Kidney (tissue), 14 donors: Measurements from ENCODE around the gene ANKRD53. TPM values are rescaled to one million over a fixed set of nuclear protein-coding genes. Genes with fewer than 3 reads are reported as not detected.

ENCODE experiments used
- DNase-seq, 5 donors: peaks; one replicate each; pipeline ENCODE4 v3.0.0-alpha.2; 2013 to 2020
- FAIRE-seq: peaks from 2 replicates; lab custom pipeline; 2012; peaks lifted over from hg19 to GRCh38; lab: Jason Lieb, UNC
- H3K27ac ChIP-seq, 2 donors: one replicate each; pipeline ENCODE4 v1.7.0; 2013; ENCODE audit warnings: low read depth in 2 of 2, low read length in 2 of 2, inconsistent platforms in 1 of 2
- H3K27me3 ChIP-seq: one replicate; pipeline ENCODE4 v1.7.1; 2013; ENCODE audit warnings: low read length, inconsistent platforms; ENCODE audit not compliant: control insufficient read depth, insufficient read depth
- H3K36me3 ChIP-seq, 3 donors: one replicate each; pipeline versions ENCODE4 v1.7.0 to v1.7.1; 2013; ENCODE audit warnings: low read length in 3 of 3, control low read depth in 1 of 3, inconsistent platforms in 1 of 3; ENCODE audit not compliant: insufficient read depth in 3 of 3, control insufficient read depth in 2 of 3
- H3K4me1 ChIP-seq, 3 donors: one replicate each; pipeline versions ENCODE4 v1.7.0 to v1.7.1; 2013; ENCODE audit warnings: low read length in 3 of 3, inconsistent platforms in 1 of 3, low read depth in 1 of 3; ENCODE audit not compliant: control insufficient read depth in 2 of 3, insufficient read depth in 2 of 3
- H3K4me3 ChIP-seq, 3 donors: one replicate each; pipeline versions ENCODE4 v1.7.0 to v1.8.1; 2013; ENCODE audit warnings: low read length in 3 of 3, control low read depth in 1 of 3, inconsistent platforms in 1 of 3
- H3K9ac ChIP-seq, 3 donors: one replicate each; pipeline versions ENCODE4 v1.7.0 to v1.7.1; 2013; ENCODE audit warnings: low read length in 3 of 3, control low read depth in 1 of 3, inconsistent platforms in 1 of 3
- H3K9me3 ChIP-seq, 3 donors: one replicate each; pipeline versions ENCODE4 v1.7.0 to v1.7.1; 2013; ENCODE audit warnings: low read length in 3 of 3, control low read depth in 1 of 3, inconsistent platforms in 1 of 3; ENCODE audit not compliant: control insufficient read depth in 2 of 3, insufficient read depth in 1 of 3
- intact Hi-C: fragments of 100-400 bp; cut with DNase I; formaldehyde crosslinking; loops from one replicate; pipeline ENCODE4 v1.11.1; 2022
- polyA plus RNA-seq: library from polyadenylated mRNA; stranded (reverse); fragments of 350-450 nt; fragmentation: Illumina TruSeq; extraction: RNeasy Lipid Tissue Mini Kit (QIAGEN cat#74804); gene quantifications from one replicate; pipeline ENCODE4 v1.2.3, GENCODE V29; 2014; ENCODE audit warnings: low read depth, low replicate concordance; ENCODE audit not compliant: insufficient read depth
- total RNA-seq: library from RNA; stranded (reverse); fragmentation: NEBNext Ultra II Directional; extraction: Animal tissue kit (Norgen Biotek cat#: 25700); gene quantifications from one replicate; pipeline ENCODE4 v1.2.1, GENCODE V29; 2021
- TF ChIP-seq, protein P1 (sequence below): IDR thresholded peaks from 3 replicates; pipeline ENCODE4 v1.5.1; 2012; ENCODE audit warnings: mild to moderate bottlenecking, moderate library complexity, borderline replicate concordance; ENCODE audit not compliant: insufficient read depth; ENCODE audit errors: extremely low read depth
- donor health status: control.
- donor health status: control.
- donor health status: control.
- donor health status: control.
- donor health status: control.
- donor health status: DM: yes; HTN: yes; CAD: no.
- donor health status: Normal renal cell carcinoma (clear cell type).

ANKRD53 gene
- total and polyA plus RNA-seq, 2 donors from 2014 or later: 1.3 to 2.1 TPM

DNA sequence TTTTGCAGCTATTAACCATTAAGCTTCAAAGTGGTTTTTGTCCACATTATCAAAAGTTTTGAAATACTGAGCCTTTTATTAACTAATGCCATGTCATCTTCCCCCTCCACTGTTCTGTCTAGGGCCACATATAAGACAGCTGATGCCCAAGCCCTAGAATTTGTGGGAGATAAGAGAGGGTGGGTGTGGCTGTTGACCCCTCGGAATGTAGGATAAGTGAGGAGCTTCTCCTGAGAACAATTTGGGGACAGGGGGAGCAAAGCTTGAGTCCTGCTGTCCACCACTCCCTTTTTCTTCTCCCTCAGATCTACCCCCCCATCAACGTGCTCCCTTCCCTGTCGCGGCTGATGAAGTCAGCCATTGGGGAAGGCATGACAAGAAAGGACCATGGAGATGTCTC is 14.3 kb upstream of the ANKRD53 start:
- Histone ChIP-seq H3K36me3 (peaks cover 0 to 2% (median 0%) of the 10 kb centered on the region in 3 donors), H3K27ac (no peak overlapping the region), H3K9me3 (no peaks in the 10 kb centered on the region), H3K27me3 (peaks cover 8% of the 10 kb centered on the region), H3K4me1 (no peaks in the 10 kb centered on the region), H3K9ac (no peak overlapping the region), H3K4me3 (no peak overlapping the region)
- no peak for FAIRE-seq
- no peak for DNase-seq
- TF ChIP-seq, protein P1, sequence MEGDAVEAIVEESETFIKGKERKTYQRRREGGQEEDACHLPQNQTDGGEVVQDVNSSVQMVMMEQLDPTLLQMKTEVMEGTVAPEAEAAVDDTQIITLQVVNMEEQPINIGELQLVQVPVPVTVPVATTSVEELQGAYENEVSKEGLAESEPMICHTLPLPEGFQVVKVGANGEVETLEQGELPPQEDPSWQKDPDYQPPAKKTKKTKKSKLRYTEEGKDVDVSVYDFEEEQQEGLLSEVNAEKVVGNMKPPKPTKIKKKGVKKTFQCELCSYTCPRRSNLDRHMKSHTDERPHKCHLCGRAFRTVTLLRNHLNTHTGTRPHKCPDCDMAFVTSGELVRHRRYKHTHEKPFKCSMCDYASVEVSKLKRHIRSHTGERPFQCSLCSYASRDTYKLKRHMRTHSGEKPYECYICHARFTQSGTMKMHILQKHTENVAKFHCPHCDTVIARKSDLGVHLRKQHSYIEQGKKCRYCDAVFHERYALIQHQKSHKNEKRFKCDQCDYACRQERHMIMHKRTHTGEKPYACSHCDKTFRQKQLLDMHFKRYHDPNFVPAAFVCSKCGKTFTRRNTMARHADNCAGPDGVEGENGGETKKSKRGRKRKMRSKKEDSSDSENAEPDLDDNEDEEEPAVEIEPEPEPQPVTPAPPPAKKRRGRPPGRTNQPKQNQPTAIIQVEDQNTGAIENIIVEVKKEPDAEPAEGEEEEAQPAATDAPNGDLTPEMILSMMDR: no peak
- intact Hi-C loops: no loop called here

DNA sequence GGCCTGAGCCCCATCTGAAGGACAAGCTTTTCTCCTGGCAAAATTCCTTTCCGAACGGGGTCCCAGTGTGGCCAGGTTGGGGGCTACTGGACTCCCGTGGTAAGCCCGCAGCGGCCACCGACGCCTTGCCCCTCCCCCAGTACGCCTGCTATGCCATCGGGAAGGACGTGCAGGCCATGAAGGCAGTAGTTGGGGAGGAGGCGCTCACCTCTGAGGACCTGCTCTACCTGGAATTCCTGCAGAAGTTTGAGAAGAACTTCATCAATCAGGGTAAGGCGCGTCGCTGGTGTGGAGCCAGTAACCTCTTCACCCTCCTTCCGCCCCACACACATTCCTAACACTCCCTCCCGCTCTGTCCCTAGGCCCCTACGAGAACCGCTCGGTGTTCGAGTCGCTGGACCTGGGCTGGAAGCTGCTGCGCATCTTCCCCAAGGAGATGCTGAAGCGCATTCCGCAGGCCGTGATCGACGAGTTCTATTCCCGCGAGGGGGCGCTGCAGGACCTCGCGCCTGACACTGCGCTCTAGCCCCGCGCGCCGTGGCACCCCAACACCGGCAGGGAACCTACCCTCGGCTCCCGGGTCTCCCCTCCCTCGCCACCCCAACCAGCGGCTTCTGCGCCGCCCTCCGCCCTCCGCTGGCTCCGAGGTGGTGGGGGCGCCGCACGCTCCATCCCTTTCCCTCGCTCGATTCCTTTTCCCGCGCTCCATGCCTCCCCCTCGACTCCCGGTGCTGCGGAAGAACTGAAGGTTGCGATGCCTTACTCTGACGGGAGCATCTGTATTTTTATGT is 13.6 kb upstream of the ANKRD53 start:
- DNase-seq (peak in 3 of 5 donors; percentile 67 to 78 (median 72)), FAIRE-seq (no peak)
- TF ChIP-seq, protein P1: peak; percentile 60
- peaks cover 8% of the 10 kb centered on the region for H3K27me3 ChIP-seq
- H3K4me1 ChIP-seq: no peaks in the 10 kb centered on the region
- H3K36me3 ChIP-seq: peaks cover 0 to 2% (median 0%) of the 10 kb centered on the region in 3 donors
- intact Hi-C loops: no loop called here
- peak overlapping the region in 1 of 3 donors; percentile 25 for H3K4me3 ChIP-seq
- H3K9me3 ChIP-seq: no peaks in the 10 kb centered on the region
- no peak overlapping the region for H3K9ac ChIP-seq
- H3K27ac ChIP-seq: no peak overlapping the region

DNA sequence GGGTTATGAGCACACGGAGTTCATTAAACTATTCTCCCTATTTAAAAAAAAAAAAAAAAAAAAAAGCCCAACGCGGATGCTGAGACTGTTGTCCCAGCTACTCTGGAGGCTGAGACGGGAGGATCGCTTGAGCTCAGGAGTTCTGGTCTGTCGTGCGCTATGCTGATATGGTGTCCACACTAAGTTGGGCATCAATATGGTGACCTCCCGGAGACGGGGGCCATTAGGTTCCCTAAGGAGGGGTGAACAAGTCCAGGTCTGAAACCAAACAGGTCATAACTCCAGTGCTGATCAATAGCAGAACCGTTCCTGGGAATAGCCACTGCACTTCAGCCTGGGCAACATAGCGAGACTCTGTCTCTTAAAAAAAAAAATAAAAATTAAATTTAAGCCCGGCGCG is 12.9 kb upstream of the ANKRD53 start:
- no peak for DNase-seq
- Histone ChIP-seq H3K4me1 (no peaks in the 10 kb centered on the region), H3K4me3 (no peak overlapping the region), H3K9ac (no peak overlapping the region), H3K27ac (no peak overlapping the region), H3K27me3 (peaks cover 8% of the 10 kb centered on the region), H3K9me3 (no peaks in the 10 kb centered on the region), H3K36me3 (peaks cover 0 to 2% (median 0%) of the 10 kb centered on the region in 3 donors)
- intact Hi-C loops: no loop called here
- no peak for FAIRE-seq
- TF ChIP-seq, protein P1: no peak
